ENCODE measurements around the gene PRDM15.

The PRDM15 gene

GRCh38 chr21:41750532-41751151 is 128.5 kb downstream of the PRDM15 start:
- no peak for DNase-seq (ENCODE audit: low read depth)
- H3K4me3 ChIP-seq (ENCODE audit: low read length), result no peak overlapping the region
- no peak for TF ChIP-seq CTCF (conservative IDR thresholded peaks at IDR 0.05; ENCODE audit: low read depth, low read length)

- H3K4me3 ChIP-seq (ENCODE audit: low read length), result no peak overlapping the region
- DNase-seq (ENCODE audit: low read depth), result no peak
- no peak for TF ChIP-seq CTCF (conservative IDR thresholded peaks at IDR 0.05; ENCODE audit: low read depth, low read length)
These were observed 129.1 kb downstream of the PRDM15 start for GRCh38 chr21:41750051-41750450.

GRCh38 chr21:41749286-41749685 is 129.9 kb downstream of the PRDM15 start:
- TF ChIP-seq CTCF (conservative IDR thresholded peaks at IDR 0.05; ENCODE audit: low read depth, low read length), result no peak
- DNase-seq (ENCODE audit: low read depth), result no peak
- no peak overlapping the region for H3K4me3 ChIP-seq (ENCODE audit: low read length)

All from retinal pigment epithelial cell (primary cell).